Kidney (tissue), 14 donors: Measurements from ENCODE around the gene ZNF521. TPM values are rescaled to one million over a fixed set of nuclear protein-coding genes. Genes with fewer than 3 reads are reported as not detected.

Experiments
- DNase-seq, 5 donors: peaks; one replicate each; pipeline ENCODE4 v3.0.0-alpha.2; 2013 to 2020
- FAIRE-seq: peaks from 2 replicates; lab custom pipeline; 2012; peaks lifted over from hg19 to GRCh38; lab: Jason Lieb, UNC
- H3K27ac ChIP-seq, 2 donors: one replicate each; pipeline ENCODE4 v1.7.0; 2013; ENCODE audit warnings: low read depth in 2 of 2, low read length in 2 of 2, inconsistent platforms in 1 of 2
- H3K27me3 ChIP-seq: one replicate; pipeline ENCODE4 v1.7.1; 2013; ENCODE audit warnings: low read length, inconsistent platforms; ENCODE audit not compliant: control insufficient read depth, insufficient read depth
- H3K36me3 ChIP-seq, 3 donors: one replicate each; pipeline versions ENCODE4 v1.7.0 to v1.7.1; 2013; ENCODE audit warnings: low read length in 3 of 3, control low read depth in 1 of 3, inconsistent platforms in 1 of 3; ENCODE audit not compliant: insufficient read depth in 3 of 3, control insufficient read depth in 2 of 3
- H3K4me1 ChIP-seq, 3 donors: one replicate each; pipeline versions ENCODE4 v1.7.0 to v1.7.1; 2013; ENCODE audit warnings: low read length in 3 of 3, inconsistent platforms in 1 of 3, low read depth in 1 of 3; ENCODE audit not compliant: control insufficient read depth in 2 of 3, insufficient read depth in 2 of 3
- H3K4me3 ChIP-seq, 3 donors: one replicate each; pipeline versions ENCODE4 v1.7.0 to v1.8.1; 2013; ENCODE audit warnings: low read length in 3 of 3, control low read depth in 1 of 3, inconsistent platforms in 1 of 3
- H3K9ac ChIP-seq, 3 donors: one replicate each; pipeline versions ENCODE4 v1.7.0 to v1.7.1; 2013; ENCODE audit warnings: low read length in 3 of 3, control low read depth in 1 of 3, inconsistent platforms in 1 of 3
- H3K9me3 ChIP-seq, 3 donors: one replicate each; pipeline versions ENCODE4 v1.7.0 to v1.7.1; 2013; ENCODE audit warnings: low read length in 3 of 3, control low read depth in 1 of 3, inconsistent platforms in 1 of 3; ENCODE audit not compliant: control insufficient read depth in 2 of 3, insufficient read depth in 1 of 3
- CTCF ChIP-seq: IDR thresholded peaks from 3 replicates; pipeline ENCODE4 v1.5.1; 2012; ENCODE audit warnings: mild to moderate bottlenecking, moderate library complexity, borderline replicate concordance; ENCODE audit not compliant: insufficient read depth; ENCODE audit errors: extremely low read depth
- intact Hi-C: fragments of 100-400 bp; cut with DNase I; formaldehyde crosslinking; loops from one replicate; pipeline ENCODE4 v1.11.1; 2022
- polyA plus RNA-seq: library from polyadenylated mRNA; stranded (reverse); fragments of 350-450 nt; fragmentation: Illumina TruSeq; extraction: RNeasy Lipid Tissue Mini Kit (QIAGEN cat#74804); gene quantifications from one replicate; pipeline ENCODE4 v1.2.3, GENCODE V29; 2014; ENCODE audit warnings: low read depth, low replicate concordance; ENCODE audit not compliant: insufficient read depth
- total RNA-seq: library from RNA; stranded (reverse); fragmentation: NEBNext Ultra II Directional; extraction: Animal tissue kit (Norgen Biotek cat#: 25700); gene quantifications from one replicate; pipeline ENCODE4 v1.2.1, GENCODE V29; 2021
- donor health status: control.
- donor health status: control.
- donor health status: control.
- donor health status: control.
- donor health status: control.
- donor health status: DM: yes; HTN: yes; CAD: no.
- donor health status: Normal renal cell carcinoma (clear cell type).

ZNF521 gene
- total and polyA plus RNA-seq, 2 donors from 2014 or later = 1.8 to 18.0 TPM

GRCh38 chr18:25313268-25313667 lies 38.7 kb downstream of the ZNF521 start:
- no peaks in the 10 kb centered on the region for H3K27me3 ChIP-seq
- no peak for TF ChIP-seq CTCF
- no peaks in the 10 kb centered on the region for H3K4me1 ChIP-seq
- H3K36me3 ChIP-seq = no peaks in the 10 kb centered on the region
- no peak overlapping the region for H3K4me3 ChIP-seq
- H3K27ac ChIP-seq = no peak overlapping the region
- no peaks in the 10 kb centered on the region for H3K9me3 ChIP-seq
- FAIRE-seq = no peak
- no peak overlapping the region for H3K9ac ChIP-seq
- intact Hi-C loops = no loop called here
- DNase-seq = no peak

GRCh38 chr18:25310045-25310444 lies 41.9 kb downstream of the ZNF521 start:
- Histone ChIP-seq H3K9me3 (no peaks in the 10 kb centered on the region), H3K27me3 (no peaks in the 10 kb centered on the region), H3K4me1 (no peaks in the 10 kb centered on the region), H3K36me3 (no peaks in the 10 kb centered on the region), H3K27ac (no peak overlapping the region), H3K4me3 (no peak overlapping the region), H3K9ac (no peak overlapping the region)
- DNase-seq = no peak
- intact Hi-C loops = no loop called here
- TF ChIP-seq CTCF = no peak
- FAIRE-seq = no peak

- no peak for TF ChIP-seq CTCF
- intact Hi-C loops = no loop called here
- no peak for FAIRE-seq
Observed at GRCh38 chr18:25308381-25308780, 43.6 kb downstream of the ZNF521 start.

GRCh38 chr18:25307192-25307591 lies 44.8 kb downstream of the ZNF521 start:
- Histone ChIP-seq H3K9me3 (no peaks in the 10 kb centered on the region), H3K36me3 (no peaks in the 10 kb centered on the region), H3K4me1 (no peaks in the 10 kb centered on the region), H3K27me3 (no peaks in the 10 kb centered on the region), H3K27ac (no peak overlapping the region), H3K4me3 (no peak overlapping the region), H3K9ac (no peak overlapping the region)
- intact Hi-C loops = no loop called here
- DNase-seq = no peak
- no peak for FAIRE-seq
- no peak for TF ChIP-seq CTCF

More at GRCh38 chr18:25308381-25308780, 43.6 kb downstream of the ZNF521 start:
- no peaks in the 10 kb centered on the region for H3K27me3 ChIP-seq
- no peaks in the 10 kb centered on the region for H3K36me3 ChIP-seq
- no peak for DNase-seq
- H3K27ac ChIP-seq = no peak overlapping the region
- H3K9me3 ChIP-seq = no peaks in the 10 kb centered on the region
- no peak overlapping the region for H3K4me3 ChIP-seq
- H3K4me1 ChIP-seq = no peaks in the 10 kb centered on the region
- no peak overlapping the region for H3K9ac ChIP-seq
